HG03095 (cell line): ENCODE data around the gene RAB42.
"Not testable (repeated sequence)": the region's sequence is repeated elsewhere in the genome, so short reads cannot be mapped to it uniquely, and the experiment has no call there.

Source experiments
- ATAC-seq: cut with Tn5 transposase; IDR thresholded peaks from one replicate; pipeline ENCODE4 v1.9.1; 2021; ENCODE audit warnings: moderate library complexity; ENCODE audit not compliant: unreplicated experiment

RAB42 gene

DNA sequence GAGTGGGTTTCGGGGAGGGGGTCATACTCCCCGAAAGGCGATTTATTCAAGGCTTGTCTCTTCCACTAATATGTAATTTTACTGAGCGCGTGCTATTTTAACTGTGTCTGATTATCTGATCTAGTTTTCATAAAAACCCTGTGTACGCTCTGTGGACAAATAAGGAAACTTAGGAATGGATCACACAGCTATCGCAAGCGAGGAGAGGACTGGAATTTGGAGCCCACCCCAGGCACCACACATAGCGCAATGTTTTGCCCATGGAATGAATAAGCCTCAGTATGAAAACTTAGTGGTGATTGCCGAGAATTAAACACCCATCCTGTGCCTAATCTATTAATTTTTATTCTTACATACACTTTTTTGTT lies 9.8 kb upstream of the RAB42 start:
- no peak for ATAC-seq

DNA sequence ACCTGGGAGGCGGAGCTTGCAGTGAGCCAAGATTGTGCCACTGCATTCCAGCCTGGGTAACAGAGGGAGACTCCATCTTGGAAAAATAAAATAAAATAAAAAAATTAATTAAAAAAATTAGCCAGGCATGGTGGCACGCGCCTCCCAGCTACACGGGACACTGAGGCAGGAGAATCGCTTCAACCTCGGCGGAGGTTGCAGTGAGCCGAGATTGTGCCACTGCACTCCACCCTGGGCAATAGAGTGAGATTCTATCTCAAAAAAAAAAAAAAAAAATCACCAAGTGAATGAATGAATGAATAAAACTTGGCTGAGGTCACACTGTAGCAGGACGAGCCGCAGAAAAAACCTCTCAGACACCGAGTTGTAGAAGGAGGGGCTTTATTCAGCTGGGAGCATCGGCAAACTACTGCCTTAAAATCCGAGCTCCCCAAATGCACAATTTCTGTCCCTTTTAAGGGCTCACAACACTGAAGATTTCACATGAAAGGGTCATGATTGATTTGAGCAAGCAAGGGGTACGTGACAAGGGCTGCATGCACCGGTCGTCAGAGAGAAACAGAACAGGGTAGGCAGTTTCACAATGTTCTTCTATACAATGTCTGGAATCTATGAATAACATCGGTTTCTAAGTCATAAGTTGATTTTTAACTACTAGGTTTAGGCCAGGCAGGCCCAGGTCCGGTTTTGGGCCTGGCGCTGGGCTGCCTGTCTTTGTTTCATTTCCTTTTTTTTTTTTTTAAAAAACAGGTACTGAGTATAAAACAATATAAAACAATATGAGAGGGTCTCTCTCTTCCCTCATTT lies 5.3 kb upstream of the RAB42 start:
- ATAC-seq: not testable (repeated sequence)

DNA sequence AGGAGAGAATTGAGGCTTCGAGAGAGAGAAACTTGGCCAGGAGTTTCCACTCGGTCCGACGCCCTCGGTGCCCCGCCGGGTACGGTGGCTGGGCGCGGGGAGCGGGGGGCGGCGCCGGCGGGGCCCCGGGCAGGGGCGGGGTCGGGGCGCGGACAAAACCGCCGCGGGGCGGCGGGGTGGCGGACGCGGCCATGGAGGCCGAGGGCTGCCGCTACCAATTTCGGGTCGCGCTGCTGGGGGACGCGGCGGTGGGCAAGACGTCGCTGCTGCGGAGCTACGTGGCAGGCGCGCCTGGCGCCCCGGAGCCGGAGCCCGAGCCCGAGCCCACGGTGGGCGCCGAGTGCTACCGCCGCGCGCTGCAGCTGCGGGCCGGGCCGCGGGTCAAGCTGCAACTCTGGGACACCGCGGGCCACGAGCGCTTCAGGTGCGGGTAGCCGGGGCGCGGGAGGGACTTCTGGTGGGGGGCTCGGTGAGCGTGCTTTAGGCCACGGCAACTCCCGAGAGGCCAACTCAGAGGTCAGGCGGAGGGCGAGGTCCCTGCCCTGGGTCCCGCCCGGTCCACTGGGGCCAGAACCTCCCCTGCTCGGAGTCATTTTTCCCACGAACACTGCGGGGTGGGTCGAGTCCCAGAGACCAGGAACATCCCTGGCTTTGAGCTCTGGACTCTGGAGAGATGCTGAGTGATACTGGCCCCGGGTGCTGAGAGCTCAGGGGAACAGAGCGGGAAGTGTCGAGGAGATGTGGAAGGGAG lies 431 bp downstream of the RAB42 start:
- ATAC-seq: peak; percentile 61

DNA sequence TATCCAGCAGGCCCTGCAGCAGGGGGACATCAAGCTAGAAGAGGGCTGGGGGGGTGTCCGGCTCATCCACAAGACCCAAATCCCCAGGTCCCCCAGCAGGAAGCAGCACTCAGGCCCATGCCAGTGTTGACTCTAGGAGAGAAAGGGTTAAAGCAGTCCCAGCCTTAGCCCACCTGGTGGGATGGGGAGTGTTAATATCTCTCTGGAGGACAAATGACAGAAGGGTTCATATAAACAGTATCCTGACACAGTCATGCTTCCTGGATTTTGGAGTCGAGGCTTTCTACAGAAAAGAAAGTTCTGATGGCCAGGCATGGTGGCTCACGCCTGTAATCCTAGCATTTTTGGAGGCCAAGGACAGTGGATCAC lies 1.9 kb downstream of the RAB42 start:
- not testable (repeated sequence) for ATAC-seq

DNA sequence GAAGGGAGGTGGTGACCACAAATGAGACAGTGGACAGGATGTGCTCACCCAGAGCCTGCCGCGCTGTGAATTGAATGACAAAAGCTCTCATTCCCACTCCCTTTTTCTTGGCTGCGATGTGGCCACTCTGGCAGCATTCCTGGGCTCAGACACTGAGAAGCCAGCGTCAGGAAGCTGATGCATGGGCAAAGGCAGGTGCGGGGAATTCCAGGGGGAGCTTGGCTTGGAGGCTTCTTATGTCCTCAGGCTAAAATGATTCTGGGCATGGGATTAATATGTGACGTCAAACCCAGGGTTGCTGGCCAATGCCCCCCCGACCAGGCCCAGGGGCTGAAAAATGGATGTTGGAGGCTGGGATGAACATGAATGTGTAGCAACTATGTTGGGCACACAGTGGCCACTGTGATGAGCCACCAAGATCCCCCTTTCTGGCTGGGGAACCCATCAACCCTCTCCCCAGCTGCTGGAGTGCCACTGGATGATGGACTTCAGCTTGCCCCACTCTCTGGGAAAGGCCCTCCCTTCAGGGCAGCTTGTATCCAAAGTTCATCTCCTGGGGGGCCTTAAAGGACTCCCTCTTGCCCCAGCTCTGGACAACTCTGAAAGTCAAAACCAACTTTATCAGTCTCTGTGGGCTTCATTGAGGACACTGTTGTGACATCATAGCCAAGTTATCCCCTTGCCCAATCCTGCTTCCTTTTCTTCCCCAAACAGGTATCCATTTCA lies 2.8 kb downstream of the RAB42 start:
- ATAC-seq: not testable (repeated sequence)

DNA sequence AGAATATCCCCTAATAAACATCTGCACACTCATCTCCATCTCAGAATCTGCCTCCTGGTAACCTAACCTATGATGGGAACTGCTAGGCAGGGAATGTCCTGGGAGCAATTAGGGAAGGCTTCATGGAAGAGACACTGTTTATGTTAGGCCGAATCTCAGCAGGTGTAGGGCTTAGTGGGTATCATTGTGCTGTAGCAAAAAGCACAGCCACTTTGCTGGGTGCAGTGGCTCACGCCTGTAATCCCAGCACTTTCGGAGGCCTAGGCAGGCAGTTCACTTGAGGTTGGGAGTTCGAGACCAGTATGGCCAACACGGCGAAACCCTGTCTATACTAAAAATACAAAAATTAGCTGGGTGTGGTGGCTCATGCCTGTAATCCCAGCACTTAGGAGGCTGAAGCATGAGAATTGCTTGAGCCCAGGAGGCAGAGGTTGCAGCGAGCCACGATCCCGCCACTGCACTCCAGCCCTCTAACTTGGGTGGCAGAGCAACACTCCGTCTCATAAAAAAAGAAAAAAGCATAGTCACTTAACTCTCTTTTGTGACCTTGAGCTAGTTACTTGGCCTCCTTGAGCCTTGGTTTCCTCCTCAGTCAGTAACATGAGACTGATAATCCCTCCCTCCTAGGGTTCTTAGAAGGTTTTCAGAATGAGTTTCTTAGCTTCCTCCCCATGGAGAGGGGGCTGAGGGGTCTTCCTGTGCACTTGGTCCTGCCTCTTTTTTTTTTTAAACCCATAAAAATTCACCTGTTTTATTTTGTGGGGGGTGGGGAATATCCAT lies 3.5 kb downstream of the RAB42 start:
- ATAC-seq: no peak

DNA sequence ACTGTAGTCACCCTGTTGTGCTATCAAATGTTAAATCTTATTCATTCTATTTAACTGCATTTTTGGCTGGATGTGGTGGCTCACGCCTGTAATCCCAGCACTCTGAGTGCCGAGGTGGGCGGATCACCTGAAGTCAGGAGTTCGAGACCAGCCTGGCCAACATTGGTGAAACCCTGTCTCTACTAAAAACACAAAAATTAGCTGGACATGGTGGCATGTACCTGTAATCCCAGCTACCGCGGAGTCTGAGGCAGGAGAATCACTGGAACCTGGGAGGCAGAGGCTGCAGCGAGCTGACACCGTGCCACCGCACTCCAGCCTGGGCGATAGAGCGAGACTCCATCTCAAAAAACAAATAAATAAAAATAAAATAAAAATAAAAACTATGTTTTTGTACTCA lies 4.2 kb downstream of the RAB42 start:
- ATAC-seq: not testable (repeated sequence)

DNA sequence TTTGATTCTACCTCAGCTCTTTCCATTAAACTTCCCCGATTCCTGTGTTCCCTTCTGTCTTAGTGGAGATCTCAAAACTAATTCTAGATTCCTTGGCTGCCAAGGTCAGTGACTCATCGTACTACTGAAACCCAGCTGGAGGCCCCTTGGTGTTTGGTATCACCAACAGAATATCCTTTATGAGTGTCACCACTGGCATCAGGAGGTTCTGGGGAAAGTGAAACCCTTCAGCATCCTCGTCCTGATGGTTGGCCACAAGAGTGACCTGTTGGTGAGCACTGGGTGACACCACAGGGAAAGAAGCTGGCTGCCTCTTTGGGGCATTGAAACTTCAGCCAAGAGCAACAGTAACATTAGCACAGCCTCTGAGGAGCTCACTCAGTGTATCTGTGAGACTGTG lies 9.6 kb downstream of the RAB42 start:
- no peak for ATAC-seq

DNA sequence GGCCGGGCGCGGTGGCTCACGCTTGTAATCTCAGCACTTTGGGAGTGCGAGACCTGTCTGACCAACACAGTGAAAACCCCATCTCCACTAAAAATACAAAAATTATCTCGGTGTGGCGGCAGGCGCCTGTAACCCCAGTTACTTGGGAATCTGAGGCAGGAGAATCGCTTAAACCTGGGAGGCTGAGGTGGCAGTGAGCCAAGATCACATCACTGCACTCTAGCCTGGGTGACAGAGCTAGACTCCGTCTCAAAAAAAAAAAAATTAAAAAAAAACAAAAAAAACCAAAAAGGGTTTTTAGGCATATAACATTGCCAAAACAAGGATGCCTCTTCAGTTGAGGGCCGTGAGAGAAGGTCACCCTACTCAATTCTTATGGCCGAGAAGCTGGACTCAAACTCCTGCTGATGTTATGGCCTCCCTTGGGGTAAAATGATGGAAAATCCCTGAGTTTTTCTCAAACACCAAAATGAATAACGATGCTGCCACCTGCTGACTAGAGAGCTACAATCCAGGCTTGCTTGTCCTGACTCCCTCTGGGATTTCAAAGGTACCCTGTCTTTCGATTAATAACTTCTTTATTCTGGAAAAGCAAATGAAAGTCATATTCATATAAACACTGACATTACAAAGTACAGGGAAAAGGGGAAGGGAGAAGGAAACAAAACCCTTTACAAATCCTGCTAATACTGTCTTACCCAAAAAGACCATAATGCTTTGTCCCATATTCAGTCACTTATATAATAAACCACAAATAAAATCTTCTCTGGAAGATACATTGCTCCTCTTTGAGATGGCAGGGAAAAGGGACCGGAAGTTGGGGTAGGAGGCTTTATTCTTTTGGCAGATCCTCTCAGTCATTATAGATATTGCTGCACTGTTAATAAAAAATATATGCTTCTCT lies 10.7 kb downstream of the RAB42 start:
- no peak for ATAC-seq

DNA sequence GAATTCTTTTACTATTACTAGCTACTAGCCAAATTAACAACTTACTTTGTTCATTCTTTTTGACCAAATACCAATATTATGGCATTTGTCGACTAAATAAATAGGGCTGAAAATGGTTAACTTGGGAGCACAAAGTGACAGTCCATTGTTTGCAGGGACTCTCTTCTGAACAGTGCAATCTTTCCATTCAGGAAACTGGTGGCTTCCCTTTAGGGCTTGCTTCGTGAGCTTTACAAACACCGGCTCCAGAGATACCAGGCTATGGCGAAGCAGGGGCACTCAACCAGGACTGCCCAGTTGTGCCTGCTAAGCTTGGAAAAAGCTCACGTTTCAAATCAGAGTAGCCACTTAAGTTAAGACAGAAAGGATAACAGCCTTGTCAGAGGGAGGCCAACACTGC lies 12.3 kb downstream of the RAB42 start:
- no peak for ATAC-seq

DNA sequence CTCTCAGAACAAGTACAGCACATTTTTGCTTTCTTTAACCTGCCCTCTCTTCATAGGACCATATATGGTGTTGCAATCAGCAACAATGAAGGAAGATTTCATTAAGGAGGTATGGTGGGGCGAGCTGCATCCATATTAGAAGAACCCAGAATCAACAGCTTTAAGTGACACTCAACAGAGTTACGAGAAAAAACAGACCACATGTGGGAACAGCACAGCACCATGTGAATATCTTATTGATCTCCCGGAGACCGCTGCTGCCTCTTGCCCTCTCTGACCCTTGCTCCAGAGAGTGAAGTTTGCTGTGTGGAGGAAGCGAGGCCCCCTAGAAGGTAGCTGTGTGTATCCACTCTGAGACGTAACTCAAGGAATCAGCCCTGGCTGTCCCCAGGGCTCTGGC lies 12.9 kb downstream of the RAB42 start:
- ATAC-seq: no peak

DNA sequence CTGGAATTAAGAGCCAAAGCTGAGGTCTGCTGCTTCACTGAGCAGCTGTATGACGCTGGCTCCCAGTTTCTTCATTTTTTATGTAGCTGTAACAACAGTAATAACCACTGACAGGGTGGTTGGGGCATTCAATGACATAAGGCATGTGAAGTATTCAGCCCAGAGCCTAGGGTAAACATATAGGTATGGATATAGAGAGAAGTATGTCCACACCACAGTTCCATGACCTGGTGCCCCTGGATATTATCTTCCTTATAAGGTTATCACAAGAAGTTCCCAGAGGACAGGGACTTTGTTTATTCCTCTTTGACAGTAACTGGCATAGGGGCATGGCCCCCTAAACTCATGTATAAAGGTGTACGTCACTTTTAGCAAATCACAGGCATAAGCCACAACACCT lies 14.7 kb downstream of the RAB42 start:
- no peak for ATAC-seq

DNA sequence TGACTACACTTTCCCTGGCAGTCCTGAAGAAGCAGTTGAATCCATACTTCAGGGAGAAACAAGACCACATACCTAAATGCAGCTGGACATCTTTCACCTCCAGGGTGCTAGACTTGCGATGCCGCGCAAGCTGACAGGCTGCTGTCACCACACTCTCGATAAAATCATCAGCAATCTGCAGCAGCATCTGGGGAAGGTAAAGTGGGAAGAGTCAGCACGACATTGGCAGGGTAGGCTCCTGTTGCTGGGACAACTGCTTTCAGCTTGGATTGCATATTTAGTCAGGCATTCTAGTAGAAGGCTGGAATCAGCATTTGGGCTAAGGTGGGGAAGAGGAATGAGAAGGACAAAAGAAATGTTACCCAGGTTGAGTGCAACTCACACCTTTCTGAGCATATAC lies 21.1 kb downstream of the RAB42 start:
- ATAC-seq: no peak

DNA sequence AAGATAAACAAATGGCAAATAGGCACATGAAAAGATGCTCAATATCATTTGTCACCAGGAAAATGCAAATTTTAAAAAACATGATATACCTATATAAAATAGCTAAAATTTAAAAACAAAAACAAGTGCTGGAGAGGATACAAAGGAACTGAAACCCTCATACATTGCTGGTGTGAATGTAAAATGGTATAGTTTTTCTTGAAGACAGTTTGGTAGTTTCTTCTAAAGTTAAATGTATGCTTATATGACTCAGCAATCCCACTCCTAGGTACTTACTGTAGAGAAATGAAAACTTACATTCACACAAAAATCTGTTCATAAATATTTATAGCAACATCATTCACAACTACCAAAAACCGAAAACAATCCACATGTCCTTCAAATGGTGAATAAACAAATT lies 39.6 kb downstream of the RAB42 start:
- no peak for ATAC-seq

DNA sequence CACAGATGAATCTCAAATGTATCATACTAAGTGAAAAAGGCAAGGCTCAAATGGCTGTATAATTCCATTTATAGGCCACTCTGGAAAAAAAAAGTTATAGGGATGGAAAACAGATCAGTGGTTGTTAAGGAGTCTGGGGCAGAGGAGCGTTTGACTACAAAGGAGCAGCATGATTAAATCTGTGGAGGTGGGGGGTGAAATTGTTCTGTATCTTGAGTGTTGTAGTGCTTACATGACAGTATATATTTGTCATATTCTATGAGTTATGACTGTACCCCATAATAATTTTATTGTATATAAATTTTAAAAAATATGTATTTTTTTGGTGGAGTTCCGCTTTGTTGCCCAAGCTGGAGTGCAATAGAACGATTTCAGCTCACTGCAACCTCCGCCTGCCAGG lies 40.5 kb downstream of the RAB42 start:
- no peak for ATAC-seq

DNA sequence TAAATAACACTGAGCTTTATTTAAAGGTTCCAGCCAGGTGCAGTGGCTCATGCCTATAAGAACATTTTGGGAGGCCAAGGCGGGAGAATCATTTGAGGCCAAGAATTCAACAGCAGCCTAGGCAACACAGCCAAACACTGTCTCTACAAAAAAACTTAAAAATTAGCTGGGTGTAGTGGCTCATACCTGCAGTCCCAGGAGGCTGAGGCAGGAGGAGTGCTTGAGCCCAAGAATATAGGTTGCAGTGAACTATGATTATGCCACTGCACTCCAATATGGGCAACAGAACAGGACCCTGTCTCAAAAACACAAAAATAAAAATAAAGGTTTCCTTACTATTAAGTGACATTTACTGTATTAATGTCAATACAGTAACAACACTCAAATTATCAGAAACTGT lies 48.7 kb downstream of the RAB42 start:
- no peak for ATAC-seq

DNA sequence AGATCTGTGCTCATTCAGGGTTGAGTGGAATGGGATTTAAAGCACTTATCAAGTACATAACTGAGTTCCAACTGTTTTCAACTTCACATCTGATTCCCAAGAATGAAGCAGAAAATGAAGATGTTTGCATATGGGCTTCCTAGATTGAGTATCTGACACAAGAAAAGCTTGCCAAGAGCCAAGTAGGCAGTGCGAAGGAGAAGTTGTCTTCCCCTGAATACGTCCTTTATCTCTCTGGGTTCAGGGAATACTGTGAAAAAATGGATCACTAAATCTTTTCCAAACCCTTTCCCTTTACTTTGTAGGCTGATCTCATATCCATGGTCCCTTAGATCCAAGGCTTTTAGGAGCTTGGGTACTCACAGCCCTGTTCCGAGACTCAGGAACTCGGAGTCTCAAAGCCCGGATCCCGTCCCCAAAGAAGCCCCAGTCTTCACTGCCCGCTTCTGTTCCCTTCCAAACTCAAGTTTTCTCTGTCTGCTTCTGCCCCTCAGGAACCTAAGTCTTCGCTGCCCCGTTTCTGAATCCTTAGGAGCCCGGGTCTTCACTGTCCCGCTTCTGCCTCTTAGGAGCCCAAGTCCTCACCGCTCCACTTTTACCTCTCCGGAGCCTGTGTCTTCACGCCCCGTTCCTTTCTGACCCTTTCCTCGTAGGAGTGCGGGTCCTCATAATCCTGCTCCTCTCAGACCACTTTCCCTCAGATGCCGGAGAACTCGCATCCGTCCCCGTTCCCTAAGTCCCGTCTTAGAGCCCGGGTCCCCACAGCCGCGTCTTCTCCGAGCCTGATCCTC lies 50.2 kb downstream of the RAB42 start:
- peak; percentile 5 for ATAC-seq

DNA sequence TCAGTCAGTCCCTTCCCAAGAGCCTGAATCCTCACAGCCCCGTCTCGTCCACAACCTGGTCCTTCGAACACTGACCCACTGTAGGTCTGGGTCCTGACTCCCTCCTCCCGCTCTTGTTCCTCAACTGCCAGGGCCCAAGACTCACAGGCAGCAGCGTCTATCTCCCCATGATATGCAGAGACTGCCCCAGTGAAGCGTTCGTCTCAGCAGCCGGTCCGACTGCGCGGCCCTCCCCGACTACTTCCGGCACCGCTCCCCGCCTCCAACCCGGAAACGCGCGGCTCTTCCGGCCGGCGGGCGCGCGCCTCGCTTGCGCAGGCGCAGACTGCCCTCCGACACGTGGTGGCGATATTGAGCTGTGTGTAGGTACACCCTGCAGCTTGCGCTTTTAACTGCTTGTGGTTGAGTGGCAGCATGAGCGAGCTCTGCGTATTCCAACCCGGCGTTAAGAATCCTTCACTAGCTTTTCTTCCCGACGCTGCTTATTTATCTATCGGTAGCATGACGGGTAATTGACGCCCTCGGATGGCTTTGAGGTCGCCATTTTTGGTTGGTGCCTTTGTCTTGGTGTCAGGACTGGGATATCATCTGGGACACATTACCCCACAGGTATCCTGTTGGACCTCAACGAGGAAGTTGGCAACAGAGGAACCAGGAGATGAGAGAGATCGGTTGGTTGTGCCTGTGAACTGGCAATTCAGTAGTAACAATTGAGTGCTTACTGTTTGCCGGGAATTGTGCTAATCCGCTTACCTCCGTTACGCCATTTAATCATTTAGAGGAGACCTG lies 51.0 kb downstream of the RAB42 start, which contains the start of gene TAF12:
Gene TAF12, minus strand, starts transcription at position 221 of the 789 bp plus-strand sequence. CDS start 20,986 bp downstream, outside the sequence.
- peak; percentile 70 for ATAC-seq
